GM21528 (cell line): ENCODE measurements around the gene GABRG3.

Experiments
- ATAC-seq: cut with Tn5 transposase; IDR thresholded peaks from one replicate; pipeline ENCODE4 v1.9.1; 2021; ENCODE audit warnings: mild to moderate bottlenecking, moderate library complexity; ENCODE audit not compliant: unreplicated experiment, low FRiP score

The GABRG3 gene

GRCh38 chr15:27532358-27532757 is 561.4 kb downstream of the GABRG3 start:
- no peak for ATAC-seq

DNA sequence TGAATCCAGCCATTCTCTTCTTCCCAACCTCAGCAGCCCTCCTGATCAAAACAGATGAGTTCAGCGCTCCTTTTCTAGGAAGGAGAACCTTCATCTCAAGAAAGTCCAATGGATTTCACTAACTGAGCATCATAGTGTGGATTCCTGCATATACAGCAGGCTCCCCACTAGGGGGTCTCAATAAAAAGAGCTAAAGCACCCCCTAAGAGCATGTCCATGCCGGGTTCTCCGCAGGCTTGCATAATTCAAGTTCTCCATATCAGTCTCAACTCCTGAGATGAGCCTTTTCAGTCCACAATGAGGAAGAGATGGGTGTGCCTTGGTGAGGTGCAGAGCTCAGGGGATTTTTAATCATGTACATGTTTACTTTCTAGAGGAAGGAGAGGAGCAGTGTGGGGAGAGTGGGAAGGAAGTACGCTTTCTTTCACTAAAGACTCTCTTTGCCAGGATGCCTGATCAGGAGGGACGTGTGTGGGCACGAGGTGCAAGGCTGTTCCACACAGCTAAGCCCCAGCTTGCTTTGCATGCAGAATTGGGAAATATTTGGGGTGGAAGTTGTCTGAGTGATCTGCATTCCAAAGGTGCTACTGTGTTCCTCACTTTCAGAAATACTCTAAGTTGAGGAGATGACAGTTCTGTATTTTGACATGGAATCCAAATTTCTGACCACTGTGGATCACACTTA is 564.6 kb downstream of the GABRG3 start:
- ATAC-seq, result no peak

GRCh38 chr15:27538325-27538724 is 567.3 kb downstream of the GABRG3 start:
- ATAC-seq, result no peak

GRCh38 chr15:27541581-27541980 is 570.6 kb downstream of the GABRG3 start:
- no peak for ATAC-seq

DNA sequence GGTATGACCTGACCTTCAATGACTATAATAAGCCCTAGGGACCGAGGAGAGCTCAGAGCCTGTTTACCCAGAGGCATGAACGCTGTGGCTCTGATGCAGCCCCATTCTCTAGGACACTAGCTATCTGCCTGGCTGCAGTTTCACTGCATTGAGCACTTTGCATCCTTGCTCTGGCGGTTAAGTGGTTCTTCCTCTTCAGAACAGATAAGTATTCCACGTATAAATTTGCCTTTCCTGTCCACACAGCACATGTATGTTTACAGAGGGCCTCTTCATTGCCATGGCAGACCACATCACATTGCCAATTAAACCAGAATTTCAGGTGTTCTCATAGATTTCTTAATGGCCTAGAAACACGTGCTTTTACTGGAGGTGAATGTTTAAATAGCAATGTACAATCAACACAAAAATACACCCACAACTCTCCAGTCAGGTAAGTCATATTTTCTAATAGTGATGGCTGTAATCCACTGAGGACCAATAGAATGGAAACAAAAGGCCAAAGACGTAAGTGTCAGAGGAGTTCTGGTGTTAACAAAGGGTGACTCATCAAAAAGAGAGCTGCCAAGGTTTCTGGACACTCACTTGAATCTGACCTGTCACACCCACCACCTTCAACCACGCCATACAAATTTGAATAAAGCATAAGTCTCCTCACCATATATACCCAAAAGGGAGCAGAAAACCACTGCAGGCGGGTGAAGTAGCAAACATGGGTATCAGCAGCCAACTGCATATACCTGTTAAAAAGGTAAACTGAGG is 574.7 kb downstream of the GABRG3 start:
- ATAC-seq, result no peak

- ATAC-seq, result no peak
Measured at GRCh38 chr15:27549746-27550145, 578.8 kb downstream of the GABRG3 start.

DNA sequence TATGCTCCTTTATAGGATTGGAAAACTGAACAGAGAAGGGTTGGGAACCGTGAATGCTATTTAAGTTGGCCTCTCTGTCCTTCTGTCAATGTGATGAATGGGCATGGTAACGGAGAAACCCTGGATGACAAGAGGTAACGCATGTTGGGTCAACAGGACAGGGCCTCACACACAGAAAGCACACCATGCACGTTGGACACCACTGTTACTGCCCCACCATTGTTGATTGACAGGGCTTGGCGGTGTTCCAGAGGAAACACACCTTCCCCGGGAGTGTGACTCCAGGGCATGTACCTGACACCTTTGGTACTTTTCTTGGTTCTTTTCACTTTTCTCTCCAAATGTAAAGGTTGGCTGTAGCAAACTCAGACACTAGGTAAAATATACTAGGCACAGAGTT is 579.7 kb downstream of the GABRG3 start:
- no peak for ATAC-seq

- ATAC-seq, result no peak
Measured at GRCh38 chr15:27561816-27562215, 590.8 kb downstream of the GABRG3 start.

GRCh38 chr15:27563765-27564370 is 592.9 kb downstream of the GABRG3 start:
- no peak for ATAC-seq

- no peak for ATAC-seq
Measured at GRCh38 chr15:27564656-27565055, 593.7 kb downstream of the GABRG3 start.

DNA sequence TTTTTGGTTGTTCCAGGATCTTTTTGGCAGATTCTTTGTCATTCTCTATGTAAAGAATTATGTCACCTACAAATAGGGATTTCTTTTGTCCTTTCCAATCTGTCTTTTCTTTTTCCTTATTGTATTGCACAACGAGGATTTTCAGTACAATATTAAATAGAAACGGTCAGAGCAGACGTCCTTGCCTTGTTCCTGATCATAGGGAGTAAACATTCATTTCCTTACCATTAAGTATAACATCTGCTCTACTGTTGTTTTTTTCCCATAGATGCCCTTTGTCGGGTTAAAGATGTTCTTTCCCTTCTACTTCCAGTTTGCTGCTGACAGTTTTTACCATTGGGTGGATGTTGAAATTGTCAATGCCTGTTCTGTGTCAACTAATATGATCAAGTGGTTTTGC is 599.8 kb downstream of the GABRG3 start:
- ATAC-seq, result no peak

- no peak for ATAC-seq
Measured at GRCh38 chr15:27573805-27574485, 603.0 kb downstream of the GABRG3 start.

DNA sequence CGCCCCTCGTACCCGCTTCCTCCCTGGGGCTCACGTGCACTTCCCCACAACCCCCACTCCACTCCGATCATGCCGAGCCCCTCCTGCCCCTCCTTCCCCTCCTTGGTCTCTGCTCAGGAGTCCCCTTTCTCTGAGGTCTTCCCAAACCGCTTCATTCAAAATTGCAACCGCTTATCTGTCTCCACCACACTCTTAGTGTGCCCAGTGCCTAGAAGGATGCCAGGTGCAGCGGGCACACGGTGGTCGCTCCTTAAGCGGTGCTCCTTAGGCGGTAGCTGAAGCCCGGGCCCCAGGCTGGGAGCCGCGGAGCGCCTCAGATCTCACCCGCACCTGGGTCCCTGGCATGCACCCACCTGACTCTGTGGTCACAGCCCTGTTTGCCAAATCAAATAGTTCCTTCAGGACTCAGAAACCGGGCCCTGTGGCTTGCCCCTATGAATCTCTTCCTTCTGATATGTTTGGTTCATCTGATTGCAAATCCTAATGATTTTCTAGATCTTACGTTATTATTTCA is 603.6 kb downstream of the GABRG3 start:
- ATAC-seq, result no peak

DNA sequence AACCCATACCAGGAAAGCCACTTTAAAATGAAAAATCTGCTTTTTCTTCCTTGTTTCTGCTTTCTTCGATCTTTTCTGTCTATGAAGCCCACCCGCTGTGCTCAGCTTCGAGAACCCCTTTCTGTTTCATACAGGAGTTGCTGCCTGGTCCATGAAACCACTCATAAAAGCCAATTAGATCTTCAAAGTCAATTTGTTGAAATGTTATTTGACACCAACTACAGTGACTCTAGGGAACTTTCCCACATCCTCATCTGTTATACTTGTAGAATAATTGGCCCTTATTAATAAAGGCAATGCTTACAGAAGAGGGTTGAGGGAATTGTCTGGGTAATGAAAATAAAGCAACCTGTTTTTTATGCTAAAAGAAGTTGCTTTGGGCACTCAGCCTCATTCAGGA is 604.5 kb downstream of the GABRG3 start:
- no peak for ATAC-seq

DNA sequence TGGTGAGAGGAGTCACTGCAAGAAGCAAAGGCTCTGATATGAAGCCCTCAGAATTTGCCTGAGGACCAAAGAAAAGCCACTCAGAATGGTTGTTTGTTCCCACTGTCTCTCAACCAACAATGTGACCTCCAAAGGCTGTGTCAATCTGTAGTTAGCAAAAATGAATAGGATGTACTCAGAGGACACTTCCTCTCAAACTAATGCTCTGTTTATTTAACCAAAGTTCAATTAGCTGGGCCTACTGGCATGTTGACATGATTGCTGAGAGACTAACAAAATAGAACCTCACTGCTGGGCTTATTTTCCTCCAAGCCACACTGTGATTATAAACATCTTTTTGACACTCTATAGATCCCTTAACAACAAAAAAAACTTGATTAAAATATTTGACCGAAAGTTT is 605.6 kb downstream of the GABRG3 start:
- ATAC-seq, result no peak

- no peak for ATAC-seq
Measured at GRCh38 chr15:27579738-27580137, 608.8 kb downstream of the GABRG3 start.

DNA sequence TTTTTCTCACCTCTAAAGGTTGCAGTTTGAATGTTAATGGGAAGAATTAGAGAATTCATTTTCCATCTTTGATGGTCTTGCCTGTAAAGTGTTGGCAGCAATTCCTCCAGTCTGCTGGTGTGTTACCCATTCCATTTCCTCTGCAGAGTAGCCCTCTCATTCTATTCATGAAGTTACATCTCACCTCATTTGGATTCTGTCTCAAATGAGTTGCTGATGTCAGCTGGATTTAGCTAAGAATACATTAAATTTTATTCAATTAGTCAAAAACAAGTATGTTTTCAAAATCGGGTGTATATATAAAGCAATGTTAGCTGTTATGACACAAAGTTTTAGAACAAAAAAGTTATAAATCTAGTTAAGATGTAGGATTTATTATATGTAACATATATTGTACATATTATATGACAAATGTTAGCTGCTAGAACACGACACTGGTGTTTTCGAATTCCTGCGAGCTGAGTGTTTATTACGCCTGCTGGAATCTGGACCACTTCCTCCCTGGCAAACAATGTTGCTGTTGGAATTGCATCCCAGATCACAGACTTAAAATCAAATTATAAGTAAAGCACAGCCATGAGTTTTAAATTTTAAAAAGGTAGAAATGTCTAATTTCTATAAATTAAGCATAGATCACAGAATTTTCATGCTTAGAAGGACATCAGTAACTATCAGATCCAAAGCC is 611.9 kb downstream of the GABRG3 start:
- ATAC-seq, result no peak

- no peak for ATAC-seq
Measured at GRCh38 chr15:27583651-27584050, 612.7 kb downstream of the GABRG3 start.

DNA sequence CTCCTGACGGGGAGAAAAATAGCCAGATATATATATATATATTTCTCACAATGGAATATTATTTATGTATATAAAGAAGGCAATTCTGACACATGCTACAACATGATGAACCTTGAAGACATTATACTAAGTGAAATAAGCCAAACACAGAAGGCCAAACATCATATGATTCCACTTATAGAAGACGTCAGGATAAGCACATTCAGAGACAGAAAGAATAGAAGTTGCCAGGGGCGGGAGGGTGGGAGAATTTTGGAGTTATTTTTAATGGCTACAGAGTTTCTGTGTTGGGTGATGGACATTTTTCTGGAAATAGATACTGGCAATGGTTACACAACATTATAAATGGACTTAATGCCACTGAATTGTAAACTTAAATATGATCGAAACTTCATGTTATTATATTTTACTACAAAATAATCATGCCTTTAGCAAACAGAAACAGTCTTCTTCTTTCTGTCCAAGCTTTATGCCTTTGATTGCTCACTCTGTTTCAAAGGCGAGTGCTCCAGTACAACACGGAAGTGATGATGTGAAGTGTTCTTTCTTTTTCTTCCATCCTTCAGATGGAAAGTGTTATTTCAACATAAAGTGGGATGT is 614.2 kb downstream of the GABRG3 start:
- ATAC-seq, result no peak

GRCh38 chr15:27587810-27588209 is 616.8 kb downstream of the GABRG3 start:
- ATAC-seq, result no peak
